ENCODE results near the gene SFTPA2.
A peak's percentile ranks its signal among the peaks of the same experiment; 100 is the strongest.
"Not testable (repeated sequence)": the region's sequence is repeated elsewhere in the genome, so short reads cannot be mapped to it uniquely, and the experiment has no call there.

SFTPA2 gene

DNA sequence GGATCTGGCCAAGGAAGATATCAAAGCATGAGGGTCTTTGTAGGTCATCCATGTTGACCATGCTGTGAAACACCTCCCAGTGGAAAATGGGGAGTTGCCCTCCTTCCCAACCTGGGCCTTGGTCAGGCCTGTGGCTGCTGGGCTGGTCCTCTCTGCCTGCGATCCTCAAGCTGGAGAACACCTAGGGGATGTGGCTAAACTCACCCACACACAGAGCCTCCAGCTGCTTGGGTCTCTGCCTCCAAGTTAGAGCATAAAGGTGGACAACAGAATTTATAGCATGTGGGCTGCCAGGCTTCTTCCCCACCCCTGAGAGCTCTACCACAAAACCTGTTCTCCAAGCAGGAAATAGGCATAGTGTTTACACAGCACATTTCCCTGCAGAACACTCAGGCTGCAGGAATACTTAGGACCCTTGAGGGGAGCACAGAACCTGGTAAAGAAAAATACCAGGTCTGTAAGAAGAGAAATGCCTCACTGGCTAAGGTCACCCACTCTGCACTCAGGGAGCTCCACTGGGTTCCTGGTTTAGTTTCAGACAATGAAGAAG, at the start of gene SFTPA2:
Gene SFTPA2, minus strand, starts transcription at position 248 of the 550 bp plus-strand sequence. CDS start 924 bp downstream, outside the sequence.
- ATAC-seq, result no peak

DNA sequence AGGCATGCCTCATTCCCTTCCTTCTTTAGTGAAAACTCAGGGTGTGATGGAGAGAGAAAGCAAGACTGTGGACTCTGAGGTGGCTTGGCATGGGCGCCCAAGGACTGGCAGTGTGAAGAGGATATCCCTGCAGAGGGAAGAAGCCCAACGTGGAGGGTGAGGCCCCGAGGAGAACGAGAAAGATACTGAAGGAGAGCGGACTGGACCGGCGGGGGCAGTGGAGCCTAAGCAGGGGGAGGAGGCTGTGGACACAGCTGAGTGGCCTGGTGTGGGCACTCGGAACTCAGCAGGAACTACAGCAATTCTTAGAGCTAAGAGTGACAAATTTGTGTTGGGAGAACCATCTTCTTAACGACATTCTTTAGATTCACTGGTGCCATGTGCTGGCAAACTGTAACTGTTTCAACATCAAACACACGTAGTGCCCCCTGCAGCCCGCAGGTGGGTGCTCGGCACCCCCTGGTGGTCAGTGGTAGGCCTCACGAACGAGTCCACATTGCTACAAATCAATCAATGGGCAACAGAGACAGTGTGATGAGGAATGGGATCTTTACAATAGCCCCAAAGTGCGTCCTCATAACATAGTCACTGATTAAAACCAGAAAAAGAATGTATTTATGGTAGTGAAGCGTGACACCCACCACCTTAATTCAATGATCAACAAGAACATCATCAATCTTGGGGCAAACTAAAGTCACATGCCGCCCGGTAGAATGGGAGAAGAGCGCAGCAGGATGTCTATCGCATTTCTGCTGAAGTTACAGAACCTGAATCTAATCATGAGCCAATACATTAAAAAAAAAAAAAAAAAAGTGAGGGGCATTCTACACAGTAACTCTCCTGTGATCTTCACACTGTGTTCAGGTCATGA, 48.5 kb upstream of the SFTPA2 start:
- ATAC-seq, result peak; percentile 27 to 38

DNA sequence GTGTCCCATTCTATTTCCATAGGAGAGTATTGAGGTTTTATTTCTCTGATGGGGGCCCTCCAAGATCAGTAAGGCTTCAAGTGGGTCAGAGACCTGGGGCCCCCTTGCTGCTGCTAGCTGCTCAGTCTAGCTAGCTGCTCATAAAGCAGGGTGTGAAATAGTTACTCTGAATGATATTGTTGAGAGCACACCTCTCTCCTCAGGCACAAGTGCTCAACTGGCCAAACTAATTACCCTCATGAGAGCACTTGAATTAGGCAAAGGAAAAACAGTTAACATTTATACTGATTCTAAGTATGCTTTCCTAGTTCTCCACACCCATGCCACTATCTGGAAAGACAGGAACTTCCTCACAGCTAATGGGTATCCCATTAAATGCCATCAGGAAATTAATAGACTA, 45.1 kb upstream of the SFTPA2 start:
- ATAC-seq, result no peak

DNA sequence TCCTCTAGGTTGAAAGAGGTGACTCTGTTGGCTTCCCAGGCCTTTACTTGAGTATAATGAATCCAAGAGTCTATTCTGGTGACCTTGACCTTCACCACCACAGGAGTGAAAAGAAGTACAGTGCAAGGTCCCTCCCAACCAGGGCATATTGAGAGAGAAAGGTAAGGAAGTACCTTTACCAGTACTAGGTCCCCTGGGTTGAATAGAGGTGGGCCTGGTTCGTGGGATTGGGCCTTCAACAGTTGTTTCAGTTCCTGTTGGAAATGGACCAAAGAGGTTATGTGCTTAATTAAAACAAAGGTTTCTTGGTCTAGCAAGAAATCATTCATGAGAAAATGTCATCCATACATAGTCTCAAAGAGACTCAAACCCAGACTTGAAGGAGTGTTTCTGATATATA, 44.1 kb upstream of the SFTPA2 start:
- ATAC-seq, result no peak

DNA sequence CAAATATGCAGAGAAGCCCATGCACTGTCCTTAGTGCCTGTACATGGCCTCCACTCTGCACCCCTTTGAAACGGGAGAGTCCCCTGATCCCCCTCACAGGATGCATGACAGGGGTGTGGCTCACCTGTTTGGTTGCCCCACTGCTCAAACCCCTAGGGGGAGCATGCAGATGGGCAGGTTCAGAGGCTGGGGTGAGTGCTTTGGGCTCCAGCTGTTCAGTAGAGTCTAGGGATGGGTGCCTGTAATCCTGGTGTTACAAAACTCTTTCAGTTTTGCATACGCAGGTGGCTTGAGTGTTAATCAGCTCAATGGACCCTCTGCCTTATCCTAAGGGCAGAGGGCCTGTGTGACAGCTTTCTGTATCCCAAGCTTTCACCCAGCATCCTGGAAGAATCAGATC, 42.7 kb upstream of the SFTPA2 start:
- no peak for ATAC-seq

DNA sequence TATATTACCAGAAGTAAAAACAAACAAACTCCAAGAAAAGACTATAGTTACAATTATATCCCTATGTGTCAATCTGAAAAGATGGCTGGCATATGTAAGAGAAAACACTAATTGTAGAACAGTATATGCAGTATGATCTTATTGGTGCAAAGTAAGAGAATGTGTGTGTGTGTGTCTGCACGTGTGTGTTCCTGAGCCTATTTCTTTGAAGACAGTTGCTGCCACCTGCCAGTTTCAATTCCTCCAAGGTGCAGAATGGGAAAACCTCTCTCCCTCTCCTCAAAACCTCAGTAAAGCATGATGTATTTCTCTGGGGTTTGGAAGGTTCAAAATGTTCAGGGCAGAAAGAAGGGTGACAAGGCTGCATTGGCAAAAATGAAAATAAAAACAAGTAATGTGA, 41.7 kb upstream of the SFTPA2 start:
- ATAC-seq, result no peak

DNA sequence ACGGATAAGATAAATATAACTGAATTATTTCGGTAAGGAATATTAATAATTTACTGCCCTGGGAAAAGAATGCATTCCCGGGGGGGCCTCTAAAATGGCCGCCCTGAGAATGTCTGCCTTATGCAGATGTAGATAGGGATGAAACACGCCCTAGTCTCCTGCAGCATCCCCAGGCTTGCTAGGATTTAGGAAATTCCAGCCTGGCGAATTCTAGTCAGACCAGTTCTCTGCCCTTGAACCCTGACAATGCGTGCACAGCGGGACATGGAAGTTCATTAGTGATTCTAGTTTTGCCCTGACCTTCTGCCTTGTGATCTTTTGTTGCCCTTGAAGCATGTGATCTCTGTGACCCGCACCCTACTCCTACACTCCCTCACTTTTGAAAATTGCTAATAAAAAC, 39.4 kb upstream of the SFTPA2 start:
- ATAC-seq, result not testable (repeated sequence)

DNA sequence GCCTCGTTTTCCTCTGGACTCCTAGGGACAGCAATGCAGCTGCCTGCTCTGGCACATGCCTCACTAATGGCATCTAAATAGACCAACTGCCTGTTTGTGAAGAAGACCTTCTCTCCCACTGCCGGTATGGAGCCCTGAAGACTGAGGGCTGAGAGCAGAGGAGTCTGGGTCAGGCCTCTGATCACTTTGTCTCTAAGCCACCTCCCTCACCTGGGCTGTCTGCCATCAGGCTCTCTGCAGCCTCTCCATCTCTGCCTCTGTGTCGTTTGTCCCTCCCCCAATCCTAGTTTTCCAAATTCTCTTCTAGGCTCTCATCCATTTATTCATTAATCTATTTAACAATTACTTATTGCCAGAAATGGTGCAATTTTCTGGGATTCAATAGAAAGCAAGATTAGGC, 35.3 kb upstream of the SFTPA2 start:
- ATAC-seq, result no peak

DNA sequence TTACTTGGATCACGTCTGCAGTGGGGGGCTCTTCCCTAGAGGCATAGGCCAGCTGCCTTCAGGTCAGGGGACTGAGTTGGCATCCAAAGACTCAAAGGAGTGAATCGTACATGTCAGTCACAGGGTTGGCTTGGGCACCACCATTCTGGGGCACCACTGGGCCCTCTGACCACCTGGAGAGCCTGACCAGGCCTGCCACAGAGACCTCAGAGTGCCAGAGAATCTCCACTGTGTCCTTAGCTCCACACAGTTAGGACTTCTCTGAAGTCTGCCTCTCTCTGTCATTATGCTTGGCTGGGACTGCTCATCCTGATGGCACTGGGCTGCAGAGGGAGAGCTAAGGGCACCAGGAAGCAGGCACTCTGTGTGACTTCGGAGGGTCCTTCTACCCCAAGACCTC, 34.4 kb upstream of the SFTPA2 start:
- ATAC-seq, result not testable (repeated sequence)

DNA sequence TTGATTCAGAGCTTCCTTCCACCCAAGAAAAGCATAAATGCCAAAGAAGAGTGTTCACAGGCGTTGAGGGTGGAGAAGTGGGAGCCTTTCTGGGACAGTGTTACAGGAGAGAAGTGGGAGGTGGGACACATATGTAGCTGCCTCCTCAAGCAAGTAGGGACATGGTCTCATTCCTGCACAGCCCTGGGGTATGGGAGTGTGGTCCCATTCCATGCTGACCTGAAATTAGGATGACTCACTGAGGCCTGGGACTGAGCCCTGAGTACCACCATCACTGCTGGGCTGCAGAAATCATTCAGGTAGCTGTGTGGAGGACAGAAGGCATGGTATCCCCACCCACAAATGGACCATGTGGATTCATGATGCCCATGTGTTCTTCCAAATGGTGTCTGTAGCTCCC, 33.2 kb upstream of the SFTPA2 start:
- ATAC-seq, result no peak

DNA sequence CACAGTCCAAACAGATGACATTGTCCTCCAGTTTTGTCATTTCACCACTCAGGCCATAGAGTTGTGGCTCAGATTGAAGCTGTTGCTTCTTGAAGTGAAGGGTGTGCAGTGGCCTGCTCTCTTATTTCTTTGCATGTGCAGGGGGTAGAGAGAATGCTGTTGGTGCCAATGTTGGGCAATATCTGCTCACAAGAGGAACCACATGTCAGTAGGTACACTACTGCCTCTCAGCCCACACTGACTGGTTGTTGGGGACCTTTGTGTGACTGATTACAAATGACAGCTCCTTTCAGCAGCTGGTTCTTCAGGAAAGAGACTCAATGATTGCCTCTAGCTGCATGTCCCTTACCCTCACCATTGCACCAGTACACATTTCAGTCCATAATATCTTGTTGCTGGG, 28.6 kb upstream of the SFTPA2 start:
- ATAC-seq, result no peak

DNA sequence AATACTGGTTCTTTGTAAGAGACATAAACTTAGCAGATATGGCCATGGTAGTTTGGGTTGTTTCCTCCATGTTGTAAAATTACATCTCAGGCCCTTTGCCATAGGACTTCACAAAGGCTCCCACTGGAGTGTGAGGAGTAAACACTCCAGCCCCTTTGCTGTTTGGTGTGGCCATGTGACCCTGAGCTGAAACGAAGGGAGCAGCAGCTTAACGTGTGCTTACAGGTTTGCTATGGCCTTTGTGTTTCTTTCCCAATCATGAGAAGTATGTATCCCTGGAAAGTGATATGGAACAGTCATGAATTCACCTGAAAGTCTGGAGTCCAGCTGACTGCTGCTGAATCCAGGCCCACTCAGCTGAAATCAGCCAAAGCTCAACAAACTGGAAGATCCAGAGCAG, 26.7 kb upstream of the SFTPA2 start:
- no peak for ATAC-seq

DNA sequence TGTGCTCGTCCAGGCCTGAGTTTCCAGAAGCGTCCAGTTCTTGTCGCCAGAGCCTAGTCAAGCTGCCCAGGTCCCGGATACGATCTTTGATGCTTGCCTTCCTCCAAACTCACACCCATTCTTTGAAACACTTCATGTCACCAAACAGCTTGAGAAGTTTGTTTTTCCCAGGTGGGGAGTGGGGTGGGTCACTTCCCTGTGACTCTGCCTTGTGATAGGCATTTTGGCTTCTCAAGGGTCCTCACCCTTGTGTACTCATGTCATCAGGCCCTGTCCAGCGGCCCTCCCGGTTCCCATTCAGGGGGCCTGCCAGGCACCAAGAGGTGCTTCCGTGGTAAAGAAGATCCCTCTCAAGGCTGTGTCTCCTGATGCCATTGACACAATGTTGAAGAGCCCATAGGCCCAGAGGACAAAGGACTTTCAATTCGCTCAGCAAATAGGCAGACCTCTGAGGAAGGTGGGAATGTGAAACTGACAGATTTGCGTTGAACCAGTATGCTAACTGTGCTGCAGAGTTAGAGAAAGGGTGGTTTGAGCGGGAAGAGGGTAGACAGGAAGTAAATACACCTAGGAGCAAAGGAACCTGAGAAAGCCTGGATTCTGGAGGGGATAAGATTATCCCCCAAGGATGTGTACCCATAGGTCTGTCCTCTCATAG, 25.8 kb upstream of the SFTPA2 start:
- no peak for ATAC-seq

DNA sequence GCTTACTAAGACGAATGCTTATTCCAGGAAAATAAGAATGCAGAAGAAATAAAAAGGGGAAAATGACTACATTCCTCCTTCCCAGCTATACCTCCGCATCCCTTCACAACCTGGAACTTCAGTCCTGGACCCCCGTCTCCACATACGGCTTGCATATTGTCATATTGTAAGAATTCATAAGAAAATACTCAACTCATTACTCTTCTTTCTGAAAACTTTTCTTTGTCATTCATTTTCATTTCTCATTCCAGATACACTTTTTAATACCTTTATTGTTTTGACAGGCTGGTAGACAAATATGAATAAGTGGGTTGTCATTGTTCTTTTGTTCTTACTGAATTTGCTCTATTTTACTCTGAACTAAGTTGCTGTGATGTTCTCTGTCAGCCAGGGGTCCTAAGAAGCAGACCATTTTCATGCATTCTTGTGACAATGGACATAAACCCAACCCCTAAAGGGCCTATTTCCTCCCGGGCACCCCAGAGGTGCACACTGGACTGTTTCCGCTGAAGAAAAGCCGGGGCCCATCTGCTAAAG, 23.3 kb upstream of the SFTPA2 start:
- ATAC-seq, result peak in 1 of 2 donors; percentile 10

DNA sequence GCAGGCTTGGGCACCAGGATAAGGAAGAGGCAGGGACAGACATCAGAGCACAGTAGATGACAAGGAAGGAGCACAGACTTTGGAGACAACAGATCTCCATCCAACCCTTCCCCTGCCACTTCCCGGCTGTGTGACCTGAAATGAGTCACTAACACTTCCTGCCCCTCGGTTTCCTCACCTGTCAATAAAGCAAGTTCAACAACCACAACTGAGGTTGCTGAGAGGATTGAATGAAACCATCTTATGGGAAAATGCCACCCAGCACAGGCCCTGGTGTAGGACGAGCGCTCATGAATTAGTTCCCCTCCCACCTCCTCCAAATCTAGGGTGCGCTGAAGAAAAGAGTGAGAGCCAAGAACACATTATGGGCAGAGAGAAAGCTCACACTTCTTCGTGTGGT, 22.7 kb upstream of the SFTPA2 start:
- ATAC-seq, result not testable (repeated sequence)

DNA sequence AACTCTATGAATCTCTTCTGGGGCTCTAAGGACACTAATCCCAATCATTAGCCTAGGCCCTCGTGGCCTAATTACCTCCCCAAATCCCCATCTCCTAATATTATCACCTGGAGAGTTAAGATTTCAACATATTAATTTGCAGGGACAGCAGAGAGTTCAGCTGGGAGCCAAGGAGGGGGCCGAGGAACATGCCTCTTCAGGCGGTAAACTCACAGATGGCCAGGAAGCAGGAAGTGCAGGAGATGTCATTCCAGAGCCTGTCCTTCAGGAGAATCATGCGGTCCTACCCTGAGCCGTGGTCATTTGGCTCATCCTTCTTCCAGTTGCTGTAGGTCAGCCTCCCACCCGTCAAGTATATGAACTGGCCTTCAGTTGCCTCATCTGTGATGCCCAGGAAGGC, 21.9 kb upstream of the SFTPA2 start:
- no peak for ATAC-seq

DNA sequence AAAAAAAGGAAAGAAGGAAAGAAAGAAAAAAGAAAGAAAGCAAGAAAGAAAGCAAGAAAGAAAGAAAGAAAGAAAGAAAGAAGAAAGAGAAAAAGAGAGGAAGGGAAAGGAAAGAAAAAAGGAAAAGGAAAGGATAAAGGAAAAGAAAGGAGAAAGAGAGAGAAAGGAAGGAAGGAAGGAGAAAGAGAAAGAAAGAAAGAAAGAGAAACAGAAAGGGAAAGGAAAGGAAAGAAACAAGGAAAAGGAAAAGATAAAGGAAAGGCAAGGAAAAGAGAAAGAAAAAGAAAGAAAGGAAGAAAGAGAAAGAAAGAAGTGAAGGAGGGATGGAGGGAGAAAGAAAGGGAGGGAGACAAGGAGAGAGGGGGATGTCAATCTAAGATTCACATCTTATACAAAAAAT, 20.8 kb upstream of the SFTPA2 start:
- no peak for ATAC-seq

DNA sequence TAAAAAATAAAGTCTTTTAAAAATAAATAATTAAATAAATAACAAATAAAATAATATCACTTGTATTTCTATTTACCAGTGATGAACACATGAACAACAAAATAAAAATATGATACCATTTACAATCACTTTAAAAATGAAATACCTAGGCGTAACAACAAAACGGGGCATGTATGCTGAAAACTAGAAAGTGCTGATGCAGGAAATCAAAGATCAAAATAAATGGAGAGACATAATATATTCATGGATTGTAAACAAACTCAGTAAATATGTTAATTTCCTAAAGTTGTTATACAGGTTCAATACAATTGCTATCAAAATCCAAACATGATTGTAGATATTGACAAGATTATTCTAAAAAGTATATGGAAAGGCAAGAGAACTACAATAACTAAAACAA, 19.2 kb upstream of the SFTPA2 start:
- no peak for ATAC-seq

DNA sequence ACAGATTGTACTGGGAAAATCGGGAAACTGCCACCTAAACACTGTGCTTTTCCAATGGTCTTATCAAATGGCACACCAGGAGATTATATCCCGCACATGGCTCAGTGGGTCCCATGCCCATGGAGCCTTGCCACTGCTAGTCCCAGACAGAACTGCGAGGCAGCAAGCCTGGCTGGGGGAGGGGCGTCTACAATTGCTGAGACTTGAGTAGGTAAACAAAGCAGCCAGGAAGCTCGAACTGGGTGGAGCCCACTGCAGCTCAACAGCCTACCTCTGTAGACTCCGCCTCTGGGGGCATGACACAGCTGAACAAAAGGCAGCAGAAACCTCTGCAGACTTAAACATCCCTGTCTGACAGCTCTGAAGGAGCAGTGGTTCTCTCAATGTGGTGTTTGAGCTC, 10.4 kb upstream of the SFTPA2 start:
- ATAC-seq, result not testable (repeated sequence)

DNA sequence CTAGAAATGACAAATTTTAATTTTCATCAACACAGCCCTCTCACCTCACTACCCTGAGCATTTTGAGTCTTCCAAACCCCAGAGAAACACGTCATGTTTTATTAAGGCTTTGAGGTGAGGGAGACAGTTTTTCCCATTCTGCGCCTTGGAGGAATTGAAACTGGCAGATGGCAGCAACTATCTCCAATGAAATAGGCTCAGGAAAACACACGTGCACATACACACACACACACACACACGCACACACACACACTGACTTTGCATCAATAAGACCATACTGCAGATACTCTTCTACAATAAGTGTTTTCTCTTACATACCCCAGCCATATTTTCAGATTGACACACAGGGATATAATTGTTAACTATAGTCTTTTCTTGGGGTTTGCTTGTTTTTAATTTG, 3.2 kb upstream of the SFTPA2 start:
- no peak for ATAC-seq

DNA sequence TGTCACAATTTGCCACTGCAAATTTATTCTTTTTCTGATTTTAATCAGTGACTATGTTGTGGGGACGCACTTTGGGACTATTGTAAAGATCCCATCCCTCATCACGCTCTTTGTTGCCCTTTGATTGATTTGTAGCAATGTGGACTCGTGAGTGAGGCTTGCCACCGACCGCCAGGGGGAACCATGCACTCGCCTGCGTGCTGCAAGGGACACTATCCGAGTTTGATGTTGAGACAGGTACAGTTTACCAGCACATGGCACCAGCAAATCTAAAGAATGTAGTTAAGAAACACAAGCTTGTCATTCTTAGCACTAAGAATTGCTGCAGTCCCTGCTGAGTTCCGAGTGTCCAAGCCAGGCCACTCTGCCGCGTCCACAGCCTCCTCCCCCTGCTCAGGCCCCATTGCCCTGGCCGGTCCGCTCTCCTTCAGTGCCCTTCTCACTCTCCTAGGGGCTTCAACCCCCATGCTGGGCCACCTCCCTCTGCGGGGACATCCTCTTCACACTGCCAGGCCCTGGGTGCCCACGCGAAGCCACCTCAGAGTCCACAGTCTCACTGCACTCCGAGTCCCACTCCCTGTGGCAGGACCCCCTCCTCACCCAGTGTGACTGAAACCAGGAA, 2.0 kb upstream of the SFTPA2 start:
- ATAC-seq, result peak in 1 of 2 donors; percentile 80

DNA sequence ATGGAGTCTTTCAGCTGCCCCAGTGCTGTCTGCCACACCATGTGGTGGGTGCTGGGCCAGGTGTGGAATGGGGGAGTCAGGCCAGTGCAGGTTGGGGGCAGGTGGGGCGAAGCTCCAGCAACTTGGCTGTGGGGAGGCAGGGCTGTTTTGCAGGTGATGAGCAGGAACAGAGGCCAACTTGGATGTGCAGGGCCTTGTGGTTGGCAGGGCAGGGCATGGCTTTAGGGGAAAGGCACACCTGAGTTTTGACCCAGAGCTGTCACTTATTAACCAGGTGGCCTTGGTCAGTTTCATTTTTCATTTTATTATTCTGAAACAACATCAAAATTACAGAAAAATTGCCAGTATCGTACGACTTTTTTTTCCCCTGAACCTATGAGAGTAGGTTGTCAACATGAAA, 1.1 kb upstream of the SFTPA2 start:
- ATAC-seq, result no peak

DNA sequence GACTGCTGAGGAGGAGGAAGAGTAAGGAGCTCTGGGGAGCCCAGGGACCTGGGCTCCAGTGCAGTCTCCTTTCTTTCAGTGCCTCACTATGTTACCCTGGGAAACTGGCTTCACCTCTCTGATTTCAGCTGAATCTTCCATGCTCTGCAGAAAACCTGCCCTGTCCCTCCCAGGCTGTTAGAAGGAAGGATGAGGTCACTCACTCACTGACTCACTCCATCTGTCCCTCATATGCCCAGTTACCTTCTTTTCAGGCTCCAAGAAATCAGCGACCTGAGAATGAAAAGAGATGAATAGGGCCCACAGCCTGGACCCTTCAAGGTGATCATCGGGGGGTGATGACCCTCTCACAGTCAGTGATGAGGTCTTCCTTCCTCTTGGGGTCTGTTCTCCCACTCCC, 481 bp downstream of the SFTPA2 start:
- no peak for ATAC-seq

All from activated CD4-positive, CD25-positive, alpha-beta regulatory T cell treated with anti-CD3 and anti-CD28 coated beads, Interleukin-2, amount 50 U/mL, for 24 hours (primary cell).